Measurements from ENCODE around the gene MYH1.

DNA sequence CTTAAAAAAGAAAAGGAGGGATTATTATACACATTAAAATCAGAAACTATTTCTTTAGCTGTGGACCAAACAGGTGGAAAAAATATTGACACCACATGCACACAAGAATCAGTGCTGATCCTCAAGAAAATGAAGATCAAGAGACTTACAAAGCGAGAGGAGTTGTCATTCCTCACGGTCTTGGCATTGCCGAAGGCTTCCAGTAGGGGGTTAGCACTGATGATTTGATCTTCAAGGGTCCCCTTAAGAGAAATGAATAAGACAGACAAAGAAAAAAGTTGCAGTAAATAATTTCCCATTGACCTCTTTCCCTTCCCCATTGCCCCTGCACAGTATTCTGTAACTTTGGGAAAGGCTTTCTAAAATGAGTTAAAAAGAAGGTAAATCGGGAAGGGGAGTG is 54.9 kb downstream of the MYH1 start:
- TF ChIP-seq SPI1 (IDR thresholded peaks at IDR 0.05; ENCODE audit: borderline replicate concordance, low read depth), result no peak
- TF ChIP-seq, protein P1, sequence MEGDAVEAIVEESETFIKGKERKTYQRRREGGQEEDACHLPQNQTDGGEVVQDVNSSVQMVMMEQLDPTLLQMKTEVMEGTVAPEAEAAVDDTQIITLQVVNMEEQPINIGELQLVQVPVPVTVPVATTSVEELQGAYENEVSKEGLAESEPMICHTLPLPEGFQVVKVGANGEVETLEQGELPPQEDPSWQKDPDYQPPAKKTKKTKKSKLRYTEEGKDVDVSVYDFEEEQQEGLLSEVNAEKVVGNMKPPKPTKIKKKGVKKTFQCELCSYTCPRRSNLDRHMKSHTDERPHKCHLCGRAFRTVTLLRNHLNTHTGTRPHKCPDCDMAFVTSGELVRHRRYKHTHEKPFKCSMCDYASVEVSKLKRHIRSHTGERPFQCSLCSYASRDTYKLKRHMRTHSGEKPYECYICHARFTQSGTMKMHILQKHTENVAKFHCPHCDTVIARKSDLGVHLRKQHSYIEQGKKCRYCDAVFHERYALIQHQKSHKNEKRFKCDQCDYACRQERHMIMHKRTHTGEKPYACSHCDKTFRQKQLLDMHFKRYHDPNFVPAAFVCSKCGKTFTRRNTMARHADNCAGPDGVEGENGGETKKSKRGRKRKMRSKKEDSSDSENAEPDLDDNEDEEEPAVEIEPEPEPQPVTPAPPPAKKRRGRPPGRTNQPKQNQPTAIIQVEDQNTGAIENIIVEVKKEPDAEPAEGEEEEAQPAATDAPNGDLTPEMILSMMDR (IDR thresholded peaks at IDR 0.05; ENCODE audit: insufficient read depth, low read length), result no peak
